Neural cell (in vitro differentiated cells): ENCODE data around the gene NISCH. TPM values are rescaled to one million over a fixed set of nuclear protein-coding genes. Genes with fewer than 3 reads are reported as not detected.

ENCODE experiments used
- H2AFZ ChIP-seq: fragments of 200-600, 300-800 bp; sonication (generic), shearing (Covaris generic); 2 replicates; pipeline ENCODE4 v1.6.0; 2014; ENCODE audit warnings: low read depth, mild to moderate bottlenecking, antibody characterized with exemption, low read length, moderate library complexity
- H3F3A ChIP-seq: fragments of 200-600 bp; shearing (Covaris generic); 2 replicates; pipeline ENCODE4 v1.6.1; 2016; ENCODE audit warnings: mild to moderate bottlenecking, moderate library complexity, mixed read lengths, antibody characterized with exemption, low read length; ENCODE audit not compliant: insufficient read depth, poor library complexity, severe bottlenecking
- H3K27ac ChIP-seq: fragments of 200-600, 300-800 bp; sonication (generic), shearing (Covaris generic); 2 replicates; pipeline ENCODE4 v1.5.1; 2014; ENCODE audit warnings: mild to moderate bottlenecking, low read length, moderate library complexity
- H3K27me3 ChIP-seq: fragments of 300-800, 200-600 bp; sonication (generic), shearing (Covaris generic); 2 replicates; pipeline ENCODE4 v1.6.0; 2014; ENCODE audit warnings: mild to moderate bottlenecking, low read depth, low read length, moderate library complexity; ENCODE audit not compliant: insufficient read depth
- H3K36me3 ChIP-seq: fragments of 300-800, 200-600 bp; sonication (generic), shearing (Covaris generic); 2 replicates; pipeline ENCODE4 v1.5.1; 2014; ENCODE audit warnings: mild to moderate bottlenecking, antibody characterized with exemption, low read length, moderate library complexity; ENCODE audit not compliant: insufficient read depth
- H3K4me2 ChIP-seq: fragments of 300-800, 200-600 bp; sonication (generic), shearing (Covaris generic); 2 replicates; pipeline ENCODE4 v1.6.0; 2014; ENCODE audit warnings: mild to moderate bottlenecking, low read length
- H3K4me3 ChIP-seq: fragments of 300-800, 200-600 bp; sonication (generic), shearing (Covaris generic); 2 replicates; pipeline ENCODE4 v1.5.1; 2014; ENCODE audit warnings: mild to moderate bottlenecking, low read length, moderate library complexity
- H3K79me2 ChIP-seq: fragments of 200-600 bp; shearing (Covaris generic); replicated peaks from 2 replicates; pipeline ENCODE4 v1.6.0; 2014; ENCODE audit warnings: mild to moderate bottlenecking, low read length, moderate library complexity; ENCODE audit not compliant: insufficient read depth
- H3K9ac ChIP-seq: fragments of 300-800, 200-600 bp; sonication (generic), shearing (Covaris generic); 2 replicates; pipeline ENCODE4 v1.6.1; 2016; ENCODE audit warnings: mild to moderate bottlenecking, low read length, mixed read lengths
- H3K9me2 ChIP-seq: fragments of 200-600 bp; shearing (Covaris generic); 2 replicates; pipeline ENCODE4 v1.6.1; 2016; ENCODE audit warnings: mild to moderate bottlenecking, low read length, mixed read lengths; ENCODE audit not compliant: insufficient read depth
- H3K9me3 ChIP-seq: fragments of 200-600, 300-800 bp; sonication (generic), shearing (Covaris generic); 2 replicates; pipeline ENCODE4 v1.6.1; 2016; ENCODE audit warnings: mild to moderate bottlenecking, mixed run types, low read length, moderate library complexity, mixed read lengths
- H4K20me1 ChIP-seq: fragments of 200-600 bp; shearing (Covaris generic); 2 replicates; pipeline ENCODE4 v1.6.1; 2016; ENCODE audit warnings: mild to moderate bottlenecking, mixed run types; ENCODE audit not compliant: insufficient read depth
- CTCF ChIP-seq: fragments of 450-650 bp; IDR thresholded peaks from 2 replicates; pipeline ENCODE4 v1.5.1; 2014; ENCODE audit warnings: antibody characterized with exemption, mild to moderate bottlenecking, moderate library complexity; ENCODE audit not compliant: poor library complexity, severe bottlenecking
- EP300 ChIP-seq: fragments of 450-650 bp; conservative IDR thresholded peaks from 2 replicates; pipeline ENCODE4 v1.6.1; 2014; ENCODE audit warnings: antibody characterized with exemption, mild to moderate bottlenecking, moderate library complexity; ENCODE audit not compliant: poor library complexity, severe bottlenecking
- MXI1 ChIP-seq: fragments of 450-650 bp; conservative IDR thresholded peaks from 2 replicates; pipeline ENCODE4 v1.6.1; 2014; ENCODE audit warnings: antibody characterized with exemption, mild to moderate bottlenecking; ENCODE audit not compliant: poor library complexity, severe bottlenecking
- POLR2AphosphoS5 ChIP-seq: IDR thresholded peaks from 2 replicates; pipeline ENCODE4 v1.6.1; 2012
- RAD21 ChIP-seq: fragments of 450-650 bp; conservative IDR thresholded peaks from 2 replicates; pipeline ENCODE4 v1.6.1; 2014; ENCODE audit warnings: antibody characterized with exemption, mild to moderate bottlenecking, moderate library complexity
- SMC3 ChIP-seq: fragments of 450-650 bp; conservative IDR thresholded peaks from 2 replicates; pipeline ENCODE4 v1.6.1; 2014; ENCODE audit warnings: antibody characterized with exemption, mild to moderate bottlenecking, moderate library complexity; ENCODE audit not compliant: poor library complexity
- TAF1 ChIP-seq: IDR thresholded peaks from 2 replicates; pipeline ENCODE4 v1.6.1; 2012; ENCODE audit warnings: low read depth
- polyA plus RNA-seq: library from polyadenylated mRNA; depleted of rRNA; stranded (reverse); fragments of >200 nt; gene quantifications from 2 replicates; pipeline ENCODE4 v1.2.3, GENCODE V29; 2014
- TF ChIP-seq, protein P1 (sequence below): IDR thresholded peaks from 2 replicates; pipeline ENCODE4 v1.6.1; 2012; ENCODE audit warnings: borderline replicate concordance

NISCH gene
- polyA plus RNA-seq, 1 donor from 2014 or later: 88.9 TPM

- no peaks in the 10 kb centered on the region for H3K27me3 ChIP-seq
- no peaks in the 10 kb centered on the region for H3F3A ChIP-seq
- H3K9me3 ChIP-seq: no peaks in the 10 kb centered on the region
- H3K9ac ChIP-seq: no peak overlapping the region
- H3K36me3 ChIP-seq: no peaks in the 10 kb centered on the region
- no peaks in the 10 kb centered on the region for H3K79me2 ChIP-seq
- H3K4me3 ChIP-seq: no peak overlapping the region
- H3K9me2 ChIP-seq: no peaks in the 10 kb centered on the region
- TF ChIP-seq CTCF: no peak
- no peak for TF ChIP-seq TAF1
- TF ChIP-seq EP300: no peak
- no peak for TF ChIP-seq RAD21
- TF ChIP-seq MXI1: no peak
- no peak for TF ChIP-seq POLR2AphosphoS5
- no peak for TF ChIP-seq SMC3
- TF ChIP-seq, protein P1, sequence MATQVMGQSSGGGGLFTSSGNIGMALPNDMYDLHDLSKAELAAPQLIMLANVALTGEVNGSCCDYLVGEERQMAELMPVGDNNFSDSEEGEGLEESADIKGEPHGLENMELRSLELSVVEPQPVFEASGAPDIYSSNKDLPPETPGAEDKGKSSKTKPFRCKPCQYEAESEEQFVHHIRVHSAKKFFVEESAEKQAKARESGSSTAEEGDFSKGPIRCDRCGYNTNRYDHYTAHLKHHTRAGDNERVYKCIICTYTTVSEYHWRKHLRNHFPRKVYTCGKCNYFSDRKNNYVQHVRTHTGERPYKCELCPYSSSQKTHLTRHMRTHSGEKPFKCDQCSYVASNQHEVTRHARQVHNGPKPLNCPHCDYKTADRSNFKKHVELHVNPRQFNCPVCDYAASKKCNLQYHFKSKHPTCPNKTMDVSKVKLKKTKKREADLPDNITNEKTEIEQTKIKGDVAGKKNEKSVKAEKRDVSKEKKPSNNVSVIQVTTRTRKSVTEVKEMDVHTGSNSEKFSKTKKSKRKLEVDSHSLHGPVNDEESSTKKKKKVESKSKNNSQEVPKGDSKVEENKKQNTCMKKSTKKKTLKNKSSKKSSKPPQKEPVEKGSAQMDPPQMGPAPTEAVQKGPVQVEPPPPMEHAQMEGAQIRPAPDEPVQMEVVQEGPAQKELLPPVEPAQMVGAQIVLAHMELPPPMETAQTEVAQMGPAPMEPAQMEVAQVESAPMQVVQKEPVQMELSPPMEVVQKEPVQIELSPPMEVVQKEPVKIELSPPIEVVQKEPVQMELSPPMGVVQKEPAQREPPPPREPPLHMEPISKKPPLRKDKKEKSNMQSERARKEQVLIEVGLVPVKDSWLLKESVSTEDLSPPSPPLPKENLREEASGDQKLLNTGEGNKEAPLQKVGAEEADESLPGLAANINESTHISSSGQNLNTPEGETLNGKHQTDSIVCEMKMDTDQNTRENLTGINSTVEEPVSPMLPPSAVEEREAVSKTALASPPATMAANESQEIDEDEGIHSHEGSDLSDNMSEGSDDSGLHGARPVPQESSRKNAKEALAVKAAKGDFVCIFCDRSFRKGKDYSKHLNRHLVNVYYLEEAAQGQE: no peak
- no peak overlapping the region for H3K27ac ChIP-seq
- no peak overlapping the region for H2AFZ ChIP-seq
- no peaks in the 10 kb centered on the region for H4K20me1 ChIP-seq
- H3K4me2 ChIP-seq: no peak overlapping the region
Observed at GRCh38 chr3:52489453-52489852, 34.0 kb downstream of the NISCH start.

DNA sequence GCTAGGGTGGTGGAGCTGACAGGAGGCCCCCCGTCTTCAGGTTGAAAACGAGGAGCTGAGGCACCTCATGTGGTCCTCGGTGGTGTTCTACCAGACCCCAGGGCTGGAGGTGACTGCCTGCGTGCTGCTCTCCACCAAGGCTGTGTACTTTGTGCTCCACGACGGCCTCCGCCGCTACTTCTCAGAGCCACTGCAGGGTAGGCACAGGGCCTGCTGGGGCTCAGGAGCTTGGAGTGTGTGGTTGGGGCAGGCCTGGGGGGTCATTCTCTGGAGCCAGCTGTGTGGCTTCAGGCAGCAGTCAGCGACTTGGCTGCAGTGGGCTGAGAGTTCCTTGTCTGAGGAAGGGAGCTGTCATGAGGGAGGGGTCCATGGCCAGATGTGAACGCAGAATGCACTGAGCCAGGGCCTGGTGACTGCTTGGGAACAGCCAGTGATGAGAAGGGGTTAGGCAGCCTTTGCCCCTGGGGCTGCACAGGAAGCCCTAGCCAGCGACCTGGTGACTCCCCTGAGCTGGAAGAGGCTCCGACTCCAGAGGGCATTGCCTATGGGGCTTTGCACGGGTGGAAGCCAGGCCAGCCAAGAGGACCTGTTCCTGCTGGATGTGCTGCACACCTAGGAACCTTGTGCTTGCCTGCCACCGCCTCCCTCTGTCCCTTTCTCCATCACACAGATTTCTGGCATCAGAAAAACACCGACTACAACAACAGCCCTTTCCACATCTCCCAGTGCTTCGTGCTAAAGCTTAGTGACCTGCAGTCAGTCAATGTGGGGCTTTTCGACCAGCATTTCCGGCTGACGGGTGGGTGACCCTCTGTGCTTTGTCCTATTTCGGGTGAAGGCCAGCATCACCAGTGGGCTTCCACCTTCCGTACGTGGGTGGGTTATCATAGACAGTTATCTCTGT is 34.9 kb downstream of the NISCH start:
- Histone ChIP-seq H3K4me3 (no peak overlapping the region), H3K9ac (no peak overlapping the region)
- TF ChIP-seq POLR2AphosphoS5 (peak; percentile 9), TAF1 (no peak)

More for the DNA sequence above, 34.9 kb downstream of the NISCH start:
- no peaks in the 10 kb centered on the region for H3K9me2 ChIP-seq
- H4K20me1 ChIP-seq: no peaks in the 10 kb centered on the region
- H3K27me3 ChIP-seq: no peaks in the 10 kb centered on the region
- no peak overlapping the region for H2AFZ ChIP-seq
- H3K27ac ChIP-seq: no peak overlapping the region
- H3F3A ChIP-seq: no peaks in the 10 kb centered on the region
- H3K4me2 ChIP-seq: no peak overlapping the region
- no peaks in the 10 kb centered on the region for H3K9me3 ChIP-seq
- H3K79me2 ChIP-seq: no peaks in the 10 kb centered on the region
- H3K36me3 ChIP-seq: no peaks in the 10 kb centered on the region
